HEK293 (cell line): ENCODE measurements around the gene AKAP12.

Experiments
- CTCF ChIA-PET: fragments of 350-600 bp; formaldehyde crosslinking; extraction: SDS; loops from one replicate; lab custom pipeline; 2021; ENCODE audit warnings: antibody characterized with exemption; lab: Yijun Ruan, JAX
- POLR2A ChIA-PET: fragments of 300-600 bp; formaldehyde crosslinking; extraction: SDS; loops from one replicate; lab custom pipeline; 2020; ENCODE audit warnings: antibody characterized with exemption, inconsistent platforms; lab: Yijun Ruan, JAX
- H3K27ac ChIP-seq: fragments of 200-500 bp; sonication (Bioruptor generic); 2 replicates; pipeline ENCODE4 v1.5.1; 2014; ENCODE audit warnings: low read depth, low read length, control low read depth, inconsistent platforms; ENCODE audit errors: extremely low read depth
- H3K36me3 ChIP-seq, 2 experiments: fragments of 200-500 bp in 1 of 2; sonication (Bioruptor generic) in 1 of 2; 1 replicate in 1 of 2; 2 replicates in 1 of 2; pipeline ENCODE4 v1.5.1; 2014 to 2017; ENCODE audit warnings: inconsistent platforms in 2 of 2, low read length in 2 of 2; ENCODE audit not compliant: control insufficient read depth in 2 of 2, insufficient read depth in 1 of 2
- H3K4me1 ChIP-seq: fragments of 200-500 bp; sonication (Bioruptor generic); 2 replicates; pipeline ENCODE4 v1.5.1; 2014; ENCODE audit warnings: mild to moderate bottlenecking, low read length, inconsistent platforms; ENCODE audit not compliant: control insufficient read depth, insufficient read depth
- H3K4me3 ChIP-seq: 2 replicates; pipeline ENCODE4 v1.5.1; 2011; ENCODE audit warnings: low read depth, mild to moderate bottlenecking, control low read depth, low read length, moderate library complexity
- H3K9me3 ChIP-seq: fragments of 200-500 bp; sonication (Bioruptor generic); 2 replicates; pipeline ENCODE4 v1.5.1; 2014; ENCODE audit warnings: low read depth, low read length, inconsistent platforms; ENCODE audit not compliant: control insufficient read depth, insufficient read depth
- BCL6B ChIP-seq: fragments of 450-650 bp; formaldehyde crosslinking; IDR thresholded peaks from 2 replicates; pipeline ENCODE4 v1.5.1; 2017; ENCODE audit warnings: missing biosample characterization, missing genetic modification characterization
- MYNN ChIP-seq: fragments of 450-650 bp; formaldehyde crosslinking; IDR thresholded peaks from 2 replicates; pipeline ENCODE4 v1.5.1; 2016; ENCODE audit warnings: missing biosample characterization, missing genetic modification characterization, borderline replicate concordance
- PATZ1 ChIP-seq: fragments of 450-650 bp; formaldehyde crosslinking; IDR thresholded peaks from 2 replicates; pipeline ENCODE4 v1.5.1; 2016; ENCODE audit warnings: missing biosample characterization, missing genetic modification characterization
- PRDM10 ChIP-seq: fragments of 450-650 bp; formaldehyde crosslinking; IDR thresholded peaks from 2 replicates; pipeline ENCODE4 v1.5.1; 2016; ENCODE audit warnings: missing biosample characterization, missing genetic modification characterization
- ZFHX2 ChIP-seq: fragments of 450-650 bp; formaldehyde crosslinking; conservative IDR thresholded peaks from 2 replicates; pipeline ENCODE4 v1.5.1; 2016; ENCODE audit warnings: missing biosample characterization, missing genetic modification characterization
- ZFP69B ChIP-seq: fragments of 450-650 bp; formaldehyde crosslinking; IDR thresholded peaks from 2 replicates; pipeline ENCODE4 v1.5.1; 2016; ENCODE audit warnings: missing biosample characterization, missing genetic modification characterization
- ZNF133 ChIP-seq: fragments of 450-650 bp; formaldehyde crosslinking; IDR thresholded peaks from 2 replicates; pipeline ENCODE4 v1.5.1; 2016; ENCODE audit warnings: missing biosample characterization, missing genetic modification characterization
- ZNF292 ChIP-seq: fragments of 450-650 bp; formaldehyde crosslinking; IDR thresholded peaks from 2 replicates; pipeline ENCODE4 v1.5.1; 2016; ENCODE audit warnings: low read depth, missing biosample characterization, missing genetic modification characterization, borderline replicate concordance
- ZNF350 ChIP-seq: fragments of 450-650 bp; formaldehyde crosslinking; IDR thresholded peaks from 2 replicates; pipeline ENCODE4 v1.5.0; 2017; ENCODE audit warnings: missing biosample characterization, mild to moderate bottlenecking, missing genetic modification characterization
- ZNF354C ChIP-seq: fragments of 450-650 bp; formaldehyde crosslinking; IDR thresholded peaks from 2 replicates; pipeline ENCODE4 v1.5.1; 2016; ENCODE audit warnings: missing biosample characterization, missing genetic modification characterization, low read depth, borderline replicate concordance
- ZNF48 ChIP-seq: fragments of 450-650 bp; formaldehyde crosslinking; IDR thresholded peaks from 2 replicates; pipeline ENCODE4 v1.5.1; 2016; ENCODE audit warnings: missing biosample characterization, missing genetic modification characterization
- ZNF560 ChIP-seq: fragments of 450-650 bp; formaldehyde crosslinking; IDR thresholded peaks from 2 replicates; pipeline ENCODE4 v1.5.1; 2017; ENCODE audit warnings: missing biosample characterization, missing genetic modification characterization, borderline replicate concordance
- ZNF600 ChIP-seq: fragments of 450-650 bp; formaldehyde crosslinking; IDR thresholded peaks from 2 replicates; pipeline ENCODE4 v1.5.1; 2016; ENCODE audit warnings: missing biosample characterization, missing genetic modification characterization
- ZNF610 ChIP-seq: fragments of 450-650 bp; formaldehyde crosslinking; IDR thresholded peaks from 2 replicates; pipeline ENCODE4 v1.5.1; 2016; ENCODE audit warnings: missing biosample characterization, missing genetic modification characterization, borderline replicate concordance
- ZNF624 ChIP-seq: fragments of 450-650 bp; formaldehyde crosslinking; IDR thresholded peaks from 2 replicates; pipeline ENCODE4 v1.5.1; 2017; ENCODE audit warnings: missing biosample characterization, missing genetic modification characterization
- ZNF626 ChIP-seq: fragments of 450-650 bp; sonication (Bioruptor Pico); formaldehyde crosslinking; IDR thresholded peaks from 2 replicates; pipeline ENCODE4 v1.5.1; 2018; ENCODE audit warnings: missing biosample characterization, missing genetic modification characterization, inconsistent platforms
- ZNF707 ChIP-seq: fragments of 450-650 bp; formaldehyde crosslinking; IDR thresholded peaks from 2 replicates; pipeline ENCODE4 v1.5.1; 2016; ENCODE audit warnings: missing biosample characterization, missing genetic modification characterization
- ZNF785 ChIP-seq: fragments of 450-650 bp; formaldehyde crosslinking; IDR thresholded peaks from 2 replicates; pipeline ENCODE4 v1.5.1; 2016; ENCODE audit warnings: missing biosample characterization, missing genetic modification characterization
- ZNF843 ChIP-seq: fragments of 450-650 bp; formaldehyde crosslinking; IDR thresholded peaks from 2 replicates; pipeline ENCODE4 v1.5.1; 2016; ENCODE audit warnings: missing biosample characterization, missing genetic modification characterization

AKAP12 gene

GRCh38 chr6:151388236-151388635 is 148.5 kb downstream of the AKAP12 start:
- TF ChIP-seq ZNF350 (no peak), ZNF354C (tag by site-specific recombination) (no peak), ZNF610 (tag by site-specific recombination) (no peak), MYNN (tag by site-specific recombination) (no peak), ZNF292 (no peak), ZNF133 (no peak), ZNF707 (no peak), ZNF600 (tag by site-specific recombination) (no peak), PATZ1 (no peak), ZNF48 (tag by site-specific recombination) (no peak), BCL6B (tag by site-specific recombination) (no peak), ZFP69B (tag by site-specific recombination) (no peak), ZNF626 (tag by site-specific recombination) (no peak), ZNF785 (tag by site-specific recombination) (no peak), ZNF624 (tag by site-specific recombination) (no peak), ZNF560 (no peak)
- TF ChIP-seq, all 188 proteins: peak for 0
- Histone ChIP-seq H3K27ac (no peak overlapping the region), H3K4me3 (no peak overlapping the region), H3K36me3 (peaks cover 0 to 15% of the 10 kb centered on the region in 2 experiments; a peak in 1 of 3 replicates), H3K4me1 (peaks cover 6% of the 10 kb centered on the region), H3K9me3 (no peaks in the 10 kb centered on the region)
- ChIA-PET POLR2A (interaction anchor here (2.9 kb wide), 1 partner anchor 14 kb away, joined by 14 read pairs; no protein-coding TSS in a partner anchor), CTCF (interaction anchor here (0.6 kb wide), 1 partner anchor 520 kb away, joined by 4 read pairs; no protein-coding TSS in a partner anchor)

GRCh38 chr6:151388997-151389617 is 149.3 kb downstream of the AKAP12 start:
- Histone ChIP-seq H3K4me1 (peaks cover 6% of the 10 kb centered on the region), H3K36me3 (peaks cover 0 to 23% of the 10 kb centered on the region in 2 experiments; a peak in 1 of 3 replicates), H3K9me3 (no peaks in the 10 kb centered on the region)
- TF ChIP-seq PRDM10 (peak; percentile 60; the same call in 1 of the 2 replicates), ZFHX2 (tag by site-specific recombination) (0 out of 2 replicates have a peak, but pooled peaks have one; percentile 15), ZNF843 (tag by site-specific recombination) (no peak)
- TF ChIP-seq, all 188 proteins: peak for 2
- peak overlapping the region; percentile 100 for H3K27ac ChIP-seq
- ChIA-PET CTCF (interaction anchor here (0.6 to 1.8 kb wide), 6 partner anchors 10 to 544 kb away, joined by 3 to 6 read pairs (median 3); no protein-coding TSS in a partner anchor), POLR2A (interaction anchor here (0.9 to 2.9 kb wide), 11 partner anchors 11 to 524 kb away, joined by 3 to 22 read pairs (median 9); partner anchors contain the start of genes MTHFD1L and RMND1)
- H3K4me3 ChIP-seq: peak overlapping the region; percentile 97
